ENCODE results near the gene REELD1.

Gene REELD1

GRCh38 chr4:146193628-146194027 is 20.7 kb upstream of the REELD1 start:
- Histone ChIP-seq H3K4me1 (ENCODE audit: insufficient read depth, insufficient read length) (no peaks in the 10 kb centered on the region), H3K9me3 (ENCODE audit: insufficient read depth, low read length) (no peaks in the 10 kb centered on the region), H3K27me3 (ENCODE audit: insufficient read depth, insufficient read length) (no peaks in the 10 kb centered on the region), H3K4me3 (ENCODE audit: insufficient read length, low read depth) (no peak overlapping the region), H3K36me3 (ENCODE audit: insufficient read depth, insufficient read length, low read length) (peaks cover 29% of the 10 kb centered on the region), H3K9ac (ENCODE audit: insufficient read length, low read depth) (no peak overlapping the region)
- no peak for DNase-seq (ENCODE audit: low read depth, low spot score)
- TF ChIP-seq YY1 (IDR thresholded peaks at IDR 0.05; ENCODE audit: insufficient read depth, insufficient read length), result no peak

- no peak for DNase-seq (ENCODE audit: low read depth, low spot score)
- Histone ChIP-seq H3K27me3 (ENCODE audit: insufficient read depth, insufficient read length) (no peaks in the 10 kb centered on the region), H3K9ac (ENCODE audit: insufficient read length, low read depth) (no peak overlapping the region), H3K4me3 (ENCODE audit: insufficient read length, low read depth) (no peak overlapping the region), H3K36me3 (ENCODE audit: insufficient read depth, insufficient read length, low read length) (peaks cover 24% of the 10 kb centered on the region), H3K9me3 (ENCODE audit: insufficient read depth, low read length) (no peaks in the 10 kb centered on the region), H3K4me1 (ENCODE audit: insufficient read depth, insufficient read length) (no peaks in the 10 kb centered on the region)
- TF ChIP-seq ZNF274 (IDR thresholded peaks at IDR 0.05; ENCODE audit: low read depth, low read length) (no peak), SUZ12 (IDR thresholded peaks at IDR 0.05; ENCODE audit: extremely low read depth, insufficient read depth, insufficient read length) (no peak), YY1 (IDR thresholded peaks at IDR 0.05; ENCODE audit: insufficient read depth, insufficient read length) (no peak)
These were observed 20.1 kb upstream of the REELD1 start for GRCh38 chr4:146194212-146194611.

GRCh38 chr4:146202665-146203064 is 11.7 kb upstream of the REELD1 start:
- H3K4me3 ChIP-seq (ENCODE audit: insufficient read length, low read depth), result no peak overlapping the region
- no peaks in the 10 kb centered on the region for H3K27me3 ChIP-seq (ENCODE audit: insufficient read depth, insufficient read length)
- no peaks in the 10 kb centered on the region for H3K4me1 ChIP-seq (ENCODE audit: insufficient read depth, insufficient read length)
- no peaks in the 10 kb centered on the region for H3K9me3 ChIP-seq (ENCODE audit: insufficient read depth, low read length)
- no peaks in the 10 kb centered on the region for H3K36me3 ChIP-seq (ENCODE audit: insufficient read depth, insufficient read length, low read length)
- TF ChIP-seq YY1 (IDR thresholded peaks at IDR 0.05; ENCODE audit: insufficient read depth, insufficient read length), result no peak
- TF ChIP-seq SUZ12 (IDR thresholded peaks at IDR 0.05; ENCODE audit: extremely low read depth, insufficient read depth, insufficient read length), result no peak
- TF ChIP-seq ZNF274 (IDR thresholded peaks at IDR 0.05; ENCODE audit: low read depth, low read length), result no peak
- H3K9ac ChIP-seq (ENCODE audit: insufficient read length, low read depth), result no peak overlapping the region
- no peak for DNase-seq (ENCODE audit: low read depth, low spot score)

GRCh38 chr4:146207410-146207809 is 6.9 kb upstream of the REELD1 start:
- no peaks in the 10 kb centered on the region for H3K9me3 ChIP-seq (ENCODE audit: insufficient read depth, low read length)
- TF ChIP-seq YY1 (IDR thresholded peaks at IDR 0.05; ENCODE audit: insufficient read depth, insufficient read length) (no peak), SUZ12 (IDR thresholded peaks at IDR 0.05; ENCODE audit: extremely low read depth, insufficient read depth, insufficient read length) (no peak), ZNF274 (IDR thresholded peaks at IDR 0.05; ENCODE audit: low read depth, low read length) (no peak)
- no peaks in the 10 kb centered on the region for H3K4me1 ChIP-seq (ENCODE audit: insufficient read depth, insufficient read length)
- H3K9ac ChIP-seq (ENCODE audit: insufficient read length, low read depth), result no peak overlapping the region
- no peaks in the 10 kb centered on the region for H3K27me3 ChIP-seq (ENCODE audit: insufficient read depth, insufficient read length)
- no peak overlapping the region for H3K4me3 ChIP-seq (ENCODE audit: insufficient read length, low read depth)
- no peak for DNase-seq (ENCODE audit: low read depth, low spot score)
- H3K36me3 ChIP-seq (ENCODE audit: insufficient read depth, insufficient read length, low read length), result no peaks in the 10 kb centered on the region

- H3K36me3 ChIP-seq (ENCODE audit: insufficient read depth, insufficient read length, low read length), result no peaks in the 10 kb centered on the region
- no peak overlapping the region for H3K9ac ChIP-seq (ENCODE audit: insufficient read length, low read depth)
- no peak for TF ChIP-seq YY1 (IDR thresholded peaks at IDR 0.05; ENCODE audit: insufficient read depth, insufficient read length)
- no peak for TF ChIP-seq SUZ12 (IDR thresholded peaks at IDR 0.05; ENCODE audit: extremely low read depth, insufficient read depth, insufficient read length)
- TF ChIP-seq ZNF274 (IDR thresholded peaks at IDR 0.05; ENCODE audit: low read depth, low read length), result no peak
- no peaks in the 10 kb centered on the region for H3K4me1 ChIP-seq (ENCODE audit: insufficient read depth, insufficient read length)
- no peaks in the 10 kb centered on the region for H3K9me3 ChIP-seq (ENCODE audit: insufficient read depth, low read length)
- H3K4me3 ChIP-seq (ENCODE audit: insufficient read length, low read depth), result no peak overlapping the region
- DNase-seq (ENCODE audit: low read depth, low spot score), result no peak
- no peaks in the 10 kb centered on the region for H3K27me3 ChIP-seq (ENCODE audit: insufficient read depth, insufficient read length)
These were observed 3.4 kb upstream of the REELD1 start for GRCh38 chr4:146210890-146211289.

GRCh38 chr4:146211440-146211839 is 2.9 kb upstream of the REELD1 start:
- no peaks in the 10 kb centered on the region for H3K4me1 ChIP-seq (ENCODE audit: insufficient read depth, insufficient read length)
- no peak overlapping the region for H3K4me3 ChIP-seq (ENCODE audit: insufficient read length, low read depth)
- H3K36me3 ChIP-seq (ENCODE audit: insufficient read depth, insufficient read length, low read length), result no peaks in the 10 kb centered on the region
- DNase-seq (ENCODE audit: low read depth, low spot score), result no peak
- H3K9ac ChIP-seq (ENCODE audit: insufficient read length, low read depth), result no peak overlapping the region
- no peaks in the 10 kb centered on the region for H3K27me3 ChIP-seq (ENCODE audit: insufficient read depth, insufficient read length)
- TF ChIP-seq SUZ12 (IDR thresholded peaks at IDR 0.05; ENCODE audit: extremely low read depth, insufficient read depth, insufficient read length) (no peak), YY1 (IDR thresholded peaks at IDR 0.05; ENCODE audit: insufficient read depth, insufficient read length) (no peak), ZNF274 (IDR thresholded peaks at IDR 0.05; ENCODE audit: low read depth, low read length) (no peak)
- H3K9me3 ChIP-seq (ENCODE audit: insufficient read depth, low read length), result no peaks in the 10 kb centered on the region

- Histone ChIP-seq H3K9ac (ENCODE audit: insufficient read length, low read depth) (no peak overlapping the region), H3K9me3 (ENCODE audit: insufficient read depth, low read length) (no peaks in the 10 kb centered on the region), H3K27me3 (ENCODE audit: insufficient read depth, insufficient read length) (no peaks in the 10 kb centered on the region), H3K4me3 (ENCODE audit: insufficient read length, low read depth) (no peak overlapping the region), H3K4me1 (ENCODE audit: insufficient read depth, insufficient read length) (no peaks in the 10 kb centered on the region), H3K36me3 (ENCODE audit: insufficient read depth, insufficient read length, low read length) (no peaks in the 10 kb centered on the region)
- no peak for TF ChIP-seq SUZ12 (IDR thresholded peaks at IDR 0.05; ENCODE audit: extremely low read depth, insufficient read depth, insufficient read length)
- TF ChIP-seq ZNF274 (IDR thresholded peaks at IDR 0.05; ENCODE audit: low read depth, low read length), result no peak
- no peak for TF ChIP-seq YY1 (IDR thresholded peaks at IDR 0.05; ENCODE audit: insufficient read depth, insufficient read length)
- no peak for DNase-seq (ENCODE audit: low read depth, low spot score)
These were observed 1.6 kb upstream of the REELD1 start for GRCh38 chr4:146212781-146213180.

GRCh38 chr4:146222313-146222712 is 8.0 kb downstream of the REELD1 start:
- H3K4me1 ChIP-seq (ENCODE audit: insufficient read depth, insufficient read length), result no peaks in the 10 kb centered on the region
- no peaks in the 10 kb centered on the region for H3K36me3 ChIP-seq (ENCODE audit: insufficient read depth, insufficient read length, low read length)
- no peaks in the 10 kb centered on the region for H3K9me3 ChIP-seq (ENCODE audit: insufficient read depth, low read length)
- H3K27me3 ChIP-seq (ENCODE audit: insufficient read depth, insufficient read length), result no peaks in the 10 kb centered on the region
- no peak for TF ChIP-seq YY1 (IDR thresholded peaks at IDR 0.05; ENCODE audit: insufficient read depth, insufficient read length)
- no peak for TF ChIP-seq ZNF274 (IDR thresholded peaks at IDR 0.05; ENCODE audit: low read depth, low read length)
- no peak for TF ChIP-seq SUZ12 (IDR thresholded peaks at IDR 0.05; ENCODE audit: extremely low read depth, insufficient read depth, insufficient read length)
- no peak overlapping the region for H3K4me3 ChIP-seq (ENCODE audit: insufficient read length, low read depth)
- DNase-seq (ENCODE audit: low read depth, low spot score), result no peak
- H3K9ac ChIP-seq (ENCODE audit: insufficient read length, low read depth), result no peak overlapping the region

Measured in NT2/D1 (cell line).